ENCODE data around the gene ZFP57. TPM values are rescaled to one million over a fixed set of nuclear protein-coding genes. Genes with fewer than 3 reads are reported as not detected.

The ZFP57 gene
- total and polyA plus RNA-seq, 2 of the 13 experiments (the other 11 are each of a cell fraction or from before 2014, with no cell fraction given), result not detected

DNA sequence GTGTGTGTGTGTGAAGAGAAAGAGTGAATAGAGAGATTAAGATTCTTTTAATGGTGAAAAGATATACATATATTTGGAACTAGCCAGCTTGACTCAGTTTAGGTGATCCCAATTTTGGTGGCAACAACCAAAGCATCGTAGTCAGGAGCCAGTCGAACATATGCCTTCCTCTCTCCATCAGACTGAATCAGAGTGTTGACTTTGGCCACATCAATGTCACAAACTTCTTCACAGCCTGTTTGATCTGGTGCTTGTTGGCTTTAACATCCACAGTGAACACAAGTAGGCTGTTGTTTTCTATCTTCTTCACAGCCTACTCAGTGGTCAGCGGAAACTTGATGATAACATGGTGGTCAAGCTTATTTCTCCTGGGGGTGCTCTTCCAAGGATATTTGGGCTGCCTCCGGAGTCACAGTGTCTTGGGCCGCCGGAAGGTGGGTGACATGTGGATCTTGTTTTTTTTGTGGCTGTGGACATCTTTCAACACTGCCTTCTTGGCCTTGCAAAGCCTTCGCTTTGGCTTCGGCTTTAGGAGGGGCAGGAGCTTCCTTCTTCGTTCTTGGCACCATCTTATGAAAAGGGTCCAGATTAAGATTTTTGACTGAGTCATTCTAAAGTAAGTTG is 45.7 kb upstream of the ZFP57 start:
- in situ Hi-C loops (cut with HindIII; ENCODE audit: extremely low pct_ligation_motif_present, low pct_unique_long_range_greater_than_20kb), result no loop called here
- no peak overlapping the region for H2AFZ ChIP-seq (ENCODE audit: low read length)
- POLR2A ChIA-PET, result no interaction called here

More for the DNA sequence above, 45.7 kb upstream of the ZFP57 start:
- TF ChIP-seq SMARCE1 (IDR thresholded peaks at IDR 0.05; ENCODE audit: borderline replicate concordance) (no peak), TCF12 (IDR thresholded peaks at IDR 0.05) (no peak), TCF12 (CRISPR knock-in tag; IDR thresholded peaks at IDR 0.05) (no peak), RBM39 (IDR thresholded peaks at IDR 0.05; ENCODE audit: low read depth, low read length, poor library complexity, severe bottlenecking) (no peak), ZNF468 (CRISPR knock-in tag; IDR thresholded peaks at IDR 0.05) (no peak), ZEB1 (IDR thresholded peaks at IDR 0.05; ENCODE audit: insufficient replicate concordance, low read depth) (no peak), IKZF1 (IDR thresholded peaks at IDR 0.05) (no peak)
- TF ChIP-seq, protein P1, sequence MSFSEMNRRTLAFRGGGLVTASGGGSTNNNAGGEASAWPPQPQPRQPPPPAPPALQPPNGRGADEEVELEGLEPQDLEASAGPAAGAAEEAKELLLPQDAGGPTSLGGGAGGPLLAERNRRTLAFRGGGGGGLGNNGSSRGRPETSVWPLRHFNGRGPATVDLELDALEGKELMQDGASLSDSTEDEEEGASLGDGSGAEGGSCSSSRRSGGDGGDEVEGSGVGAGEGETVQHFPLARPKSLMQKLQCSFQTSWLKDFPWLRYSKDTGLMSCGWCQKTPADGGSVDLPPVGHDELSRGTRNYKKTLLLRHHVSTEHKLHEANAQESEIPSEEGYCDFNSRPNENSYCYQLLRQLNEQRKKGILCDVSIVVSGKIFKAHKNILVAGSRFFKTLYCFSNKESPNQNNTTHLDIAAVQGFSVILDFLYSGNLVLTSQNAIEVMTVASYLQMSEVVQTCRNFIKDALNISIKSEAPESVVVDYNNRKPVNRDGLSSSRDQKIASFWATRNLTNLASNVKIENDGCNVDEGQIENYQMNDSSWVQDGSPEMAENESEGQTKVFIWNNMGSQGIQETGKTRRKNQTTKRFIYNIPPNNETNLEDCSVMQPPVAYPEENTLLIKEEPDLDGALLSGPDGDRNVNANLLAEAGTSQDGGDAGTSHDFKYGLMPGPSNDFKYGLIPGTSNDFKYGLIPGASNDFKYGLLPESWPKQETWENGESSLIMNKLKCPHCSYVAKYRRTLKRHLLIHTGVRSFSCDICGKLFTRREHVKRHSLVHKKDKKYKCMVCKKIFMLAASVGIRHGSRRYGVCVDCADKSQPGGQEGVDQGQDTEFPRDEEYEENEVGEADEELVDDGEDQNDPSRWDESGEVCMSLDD (CRISPR knock-in tag; IDR thresholded peaks at IDR 0.05; ENCODE audit: borderline replicate concordance), result no peak
- TF ChIP-seq, protein P2, sequence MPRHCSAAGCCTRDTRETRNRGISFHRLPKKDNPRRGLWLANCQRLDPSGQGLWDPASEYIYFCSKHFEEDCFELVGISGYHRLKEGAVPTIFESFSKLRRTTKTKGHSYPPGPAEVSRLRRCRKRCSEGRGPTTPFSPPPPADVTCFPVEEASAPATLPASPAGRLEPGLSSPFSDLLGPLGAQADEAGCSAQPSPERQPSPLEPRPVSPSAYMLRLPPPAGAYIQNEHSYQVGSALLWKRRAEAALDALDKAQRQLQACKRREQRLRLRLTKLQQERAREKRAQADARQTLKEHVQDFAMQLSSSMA (CRISPR knock-in tag; IDR thresholded peaks at IDR 0.05), result no peak
- TF ChIP-seq, protein P3, sequence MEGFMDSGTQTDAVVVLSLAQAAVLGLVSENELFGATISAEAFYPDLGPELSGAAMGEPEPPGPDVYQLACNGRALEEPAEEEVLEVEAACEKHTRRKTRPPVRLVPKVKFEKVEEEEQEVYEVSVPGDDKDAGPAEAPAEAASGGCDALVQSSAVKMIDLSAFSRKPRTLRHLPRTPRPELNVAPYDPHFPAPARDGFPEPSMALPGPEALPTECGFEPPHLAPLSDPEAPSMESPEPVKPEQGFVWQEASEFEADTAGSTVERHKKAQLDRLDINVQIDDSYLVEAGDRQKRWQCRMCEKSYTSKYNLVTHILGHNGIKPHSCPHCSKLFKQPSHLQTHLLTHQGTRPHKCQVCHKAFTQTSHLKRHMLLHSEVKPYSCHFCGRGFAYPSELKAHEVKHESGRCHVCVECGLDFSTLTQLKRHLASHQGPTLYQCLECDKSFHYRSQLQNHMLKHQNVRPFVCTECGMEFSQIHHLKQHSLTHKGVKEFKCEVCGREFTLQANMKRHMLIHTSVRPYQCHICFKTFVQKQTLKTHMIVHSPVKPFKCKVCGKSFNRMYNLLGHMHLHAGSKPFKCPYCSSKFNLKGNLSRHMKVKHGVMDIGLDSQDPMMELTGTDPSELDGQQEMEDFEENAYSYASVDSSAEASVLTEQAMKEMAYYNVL (CRISPR knock-in tag; IDR thresholded peaks at IDR 0.05; ENCODE audit: borderline replicate concordance), result no peak
- TF ChIP-seq, protein P4, sequence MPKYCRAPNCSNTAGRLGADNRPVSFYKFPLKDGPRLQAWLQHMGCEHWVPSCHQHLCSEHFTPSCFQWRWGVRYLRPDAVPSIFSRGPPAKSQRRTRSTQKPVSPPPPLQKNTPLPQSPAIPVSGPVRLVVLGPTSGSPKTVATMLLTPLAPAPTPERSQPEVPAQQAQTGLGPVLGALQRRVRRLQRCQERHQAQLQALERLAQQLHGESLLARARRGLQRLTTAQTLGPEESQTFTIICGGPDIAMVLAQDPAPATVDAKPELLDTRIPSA (CRISPR knock-in tag; IDR thresholded peaks at IDR 0.05; ENCODE audit: borderline replicate concordance), result no peak
- Histone ChIP-seq H3K4me1 (ENCODE audit: insufficient read depth, low read length) (peaks cover 5% of the 10 kb centered on the region; the same call in 1 of the 2 replicates), H3K36me3 (replicated peaks in 1 of 2; ENCODE audit: control insufficient read depth in 1 of 2, insufficient read depth in 2 of 2, low read length in 2 of 2) (no peaks in the 10 kb centered on the region), H3K27ac (ENCODE audit: extremely low read length, insufficient read depth, low read length) (no peak overlapping the region), H3K9ac (ENCODE audit: insufficient read depth, low read depth, low read length) (no peak overlapping the region), H3K27me3 (ENCODE audit: control insufficient read depth in 1 of 2, insufficient read depth in 2 of 2, low read length in 2 of 2) (peaks cover 1 to 3% of the 10 kb centered on the region in 2 experiments; a peak in 1 of 5 replicates), H3K4me3 (replicated peaks in 1 of 3; ENCODE audit: insufficient read depth in 1 of 3, low read depth in 2 of 3, low read length in 3 of 3) (no peak overlapping the region), H3K4me2 (ENCODE audit: low read depth, low read length) (no peak overlapping the region), H3K9me3 (ENCODE audit: low read length) (no peaks in the 10 kb centered on the region), H3K79me2 (ENCODE audit: insufficient read depth, low read length) (no peaks in the 10 kb centered on the region), H4K20me1 (ENCODE audit: insufficient read depth, low read length) (no peaks in the 10 kb centered on the region)
- DNase-seq (ENCODE audit: low spot score), result no peak
- WGBS (ENCODE audit: low lambda C conversion rate), result 92% methylated on average over 9 of the region's 9 CpGs
- no peak for ATAC-seq
- intact Hi-C loops (cut with micrococcal nuclease; ENCODE audit: unreplicated experiment), result no loop called here
- BruUV-seq (replicated peaks), result no TSS peak
- CTCF ChIA-PET (ENCODE audit: low intra/inter-chr PET ratio, low total read pairs), result no interaction called here
- FAIRE-seq, result no peak
